Esophagus squamous epithelium (tissue), 4 donors: ENCODE measurements around the gene ETV2.
A peak's percentile ranks its signal among the peaks of the same experiment; 100 is the strongest.

Experiments
- CTCF ChIP-seq, 6 experiments: fragments of 450-650 bp in 4 of 6; fragments of 200-600 bp in 2 of 6; sonication (generic) in 2 of 6; IDR thresholded peaks; one replicate each; pipeline ENCODE4 v1.5.1; 2016 to 2019; ENCODE audit warnings: antibody characterized with exemption in 6 of 6, mild to moderate bottlenecking in 4 of 6, moderate library complexity in 4 of 6
- POLR2A ChIP-seq, 4 donors: fragments of 450-650 bp; IDR thresholded peaks; one replicate each; pipeline ENCODE4 v1.6.1; 2017; ENCODE audit warnings: antibody characterized with exemption in 4 of 4, mild to moderate bottlenecking in 4 of 4, moderate library complexity in 3 of 4

GRCh38 chr19:35643255-35644205 is 2.0 kb downstream of the ETV2 start:
- TF ChIP-seq POLR2A (IDR thresholded peaks at IDR 0.05) (peak in 2 of 4 donors; percentile 68 to 86), CTCF (IDR thresholded peaks at IDR 0.05) (peak in 1 of 6 experiments; percentile 14)
